ENCODE data around the gene NEGR1.

DNA sequence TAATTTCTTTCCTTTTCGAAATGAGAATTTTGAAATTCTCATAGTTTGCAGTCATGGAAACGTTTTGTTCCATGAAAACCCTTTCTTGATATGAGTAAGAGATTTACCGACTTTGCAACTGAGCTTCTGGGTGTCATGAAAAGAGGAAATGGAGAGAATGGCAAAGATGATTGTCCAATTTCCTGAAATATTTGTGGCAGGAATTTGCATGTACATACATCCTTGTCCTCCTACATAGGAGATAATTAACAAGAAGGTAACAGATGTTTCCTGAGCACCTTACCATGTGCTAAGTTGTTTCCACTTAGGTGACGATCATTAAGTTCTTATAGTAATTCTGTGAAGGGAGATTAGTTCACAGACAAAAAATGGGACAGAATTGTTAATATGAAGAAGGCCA lies 170.7 kb downstream of the NEGR1 start:
- TF ChIP-seq KAT7 (CRISPR knock-in tag; IDR thresholded peaks at IDR 0.05; ENCODE audit: borderline replicate concordance) (no peak), NR3C1 (CRISPR knock-in tag; conservative IDR thresholded peaks at IDR 0.05; ENCODE audit: low read depth) (no peak), EMX1 (CRISPR knock-in tag; IDR thresholded peaks at IDR 0.05) (no peak), TCF7 (CRISPR knock-in tag; IDR thresholded peaks at IDR 0.05; ENCODE audit: low read depth) (no peak), MXD4 (CRISPR knock-in tag; IDR thresholded peaks at IDR 0.05; ENCODE audit: borderline replicate concordance) (no peak), FOXP1 (CRISPR knock-in tag; IDR thresholded peaks at IDR 0.05; ENCODE audit: borderline replicate concordance) (no peak), CREB1 (CRISPR knock-in tag; IDR thresholded peaks at IDR 0.05) (no peak)
- TF ChIP-seq, protein P1, sequence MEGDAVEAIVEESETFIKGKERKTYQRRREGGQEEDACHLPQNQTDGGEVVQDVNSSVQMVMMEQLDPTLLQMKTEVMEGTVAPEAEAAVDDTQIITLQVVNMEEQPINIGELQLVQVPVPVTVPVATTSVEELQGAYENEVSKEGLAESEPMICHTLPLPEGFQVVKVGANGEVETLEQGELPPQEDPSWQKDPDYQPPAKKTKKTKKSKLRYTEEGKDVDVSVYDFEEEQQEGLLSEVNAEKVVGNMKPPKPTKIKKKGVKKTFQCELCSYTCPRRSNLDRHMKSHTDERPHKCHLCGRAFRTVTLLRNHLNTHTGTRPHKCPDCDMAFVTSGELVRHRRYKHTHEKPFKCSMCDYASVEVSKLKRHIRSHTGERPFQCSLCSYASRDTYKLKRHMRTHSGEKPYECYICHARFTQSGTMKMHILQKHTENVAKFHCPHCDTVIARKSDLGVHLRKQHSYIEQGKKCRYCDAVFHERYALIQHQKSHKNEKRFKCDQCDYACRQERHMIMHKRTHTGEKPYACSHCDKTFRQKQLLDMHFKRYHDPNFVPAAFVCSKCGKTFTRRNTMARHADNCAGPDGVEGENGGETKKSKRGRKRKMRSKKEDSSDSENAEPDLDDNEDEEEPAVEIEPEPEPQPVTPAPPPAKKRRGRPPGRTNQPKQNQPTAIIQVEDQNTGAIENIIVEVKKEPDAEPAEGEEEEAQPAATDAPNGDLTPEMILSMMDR (IDR thresholded peaks at IDR 0.05) = no peak
- TF ChIP-seq, protein P2, sequence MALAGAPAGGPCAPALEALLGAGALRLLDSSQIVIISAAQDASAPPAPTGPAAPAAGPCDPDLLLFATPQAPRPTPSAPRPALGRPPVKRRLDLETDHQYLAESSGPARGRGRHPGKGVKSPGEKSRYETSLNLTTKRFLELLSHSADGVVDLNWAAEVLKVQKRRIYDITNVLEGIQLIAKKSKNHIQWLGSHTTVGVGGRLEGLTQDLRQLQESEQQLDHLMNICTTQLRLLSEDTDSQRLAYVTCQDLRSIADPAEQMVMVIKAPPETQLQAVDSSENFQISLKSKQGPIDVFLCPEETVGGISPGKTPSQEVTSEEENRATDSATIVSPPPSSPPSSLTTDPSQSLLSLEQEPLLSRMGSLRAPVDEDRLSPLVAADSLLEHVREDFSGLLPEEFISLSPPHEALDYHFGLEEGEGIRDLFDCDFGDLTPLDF (CRISPR knock-in tag; IDR thresholded peaks at IDR 0.05) = no peak
- TF ChIP-seq, protein P3, sequence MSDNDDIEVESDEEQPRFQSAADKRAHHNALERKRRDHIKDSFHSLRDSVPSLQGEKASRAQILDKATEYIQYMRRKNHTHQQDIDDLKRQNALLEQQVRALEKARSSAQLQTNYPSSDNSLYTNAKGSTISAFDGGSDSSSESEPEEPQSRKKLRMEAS (CRISPR knock-in tag; IDR thresholded peaks at IDR 0.05) = no peak
- TF ChIP-seq, protein P4, sequence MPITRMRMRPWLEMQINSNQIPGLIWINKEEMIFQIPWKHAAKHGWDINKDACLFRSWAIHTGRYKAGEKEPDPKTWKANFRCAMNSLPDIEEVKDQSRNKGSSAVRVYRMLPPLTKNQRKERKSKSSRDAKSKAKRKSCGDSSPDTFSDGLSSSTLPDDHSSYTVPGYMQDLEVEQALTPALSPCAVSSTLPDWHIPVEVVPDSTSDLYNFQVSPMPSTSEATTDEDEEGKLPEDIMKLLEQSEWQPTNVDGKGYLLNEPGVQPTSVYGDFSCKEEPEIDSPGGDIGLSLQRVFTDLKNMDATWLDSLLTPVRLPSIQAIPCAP (CRISPR knock-in tag; IDR thresholded peaks at IDR 0.05) = no peak
- TF ChIP-seq, protein P5, sequence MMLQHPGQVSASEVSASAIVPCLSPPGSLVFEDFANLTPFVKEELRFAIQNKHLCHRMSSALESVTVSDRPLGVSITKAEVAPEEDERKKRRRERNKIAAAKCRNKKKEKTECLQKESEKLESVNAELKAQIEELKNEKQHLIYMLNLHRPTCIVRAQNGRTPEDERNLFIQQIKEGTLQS (CRISPR knock-in tag; conservative IDR thresholded peaks at IDR 0.05) = no peak
- TF ChIP-seq, protein P6, sequence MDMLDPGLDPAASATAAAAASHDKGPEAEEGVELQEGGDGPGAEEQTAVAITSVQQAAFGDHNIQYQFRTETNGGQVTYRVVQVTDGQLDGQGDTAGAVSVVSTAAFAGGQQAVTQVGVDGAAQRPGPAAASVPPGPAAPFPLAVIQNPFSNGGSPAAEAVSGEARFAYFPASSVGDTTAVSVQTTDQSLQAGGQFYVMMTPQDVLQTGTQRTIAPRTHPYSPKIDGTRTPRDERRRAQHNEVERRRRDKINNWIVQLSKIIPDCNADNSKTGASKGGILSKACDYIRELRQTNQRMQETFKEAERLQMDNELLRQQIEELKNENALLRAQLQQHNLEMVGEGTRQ (CRISPR knock-in tag; IDR thresholded peaks at IDR 0.05) = no peak
- TF ChIP-seq, protein P7, sequence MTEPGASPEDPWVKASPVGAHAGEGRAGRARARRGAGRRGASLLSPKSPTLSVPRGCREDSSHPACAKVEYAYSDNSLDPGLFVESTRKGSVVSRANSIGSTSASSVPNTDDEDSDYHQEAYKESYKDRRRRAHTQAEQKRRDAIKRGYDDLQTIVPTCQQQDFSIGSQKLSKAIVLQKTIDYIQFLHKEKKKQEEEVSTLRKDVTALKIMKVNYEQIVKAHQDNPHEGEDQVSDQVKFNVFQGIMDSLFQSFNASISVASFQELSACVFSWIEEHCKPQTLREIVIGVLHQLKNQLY (CRISPR knock-in tag; IDR thresholded peaks at IDR 0.05) = no peak
